ENCODE data around the gene LAMC2. TPM values are rescaled to one million over a fixed set of nuclear protein-coding genes. Genes with fewer than 3 reads are reported as not detected.

The LAMC2 gene
- total and polyA plus RNA-seq, 2 of the 13 experiments (the other 11 are each of a cell fraction or from before 2014, with no cell fraction given) = 0.03 TPM; not detected in 1

DNA sequence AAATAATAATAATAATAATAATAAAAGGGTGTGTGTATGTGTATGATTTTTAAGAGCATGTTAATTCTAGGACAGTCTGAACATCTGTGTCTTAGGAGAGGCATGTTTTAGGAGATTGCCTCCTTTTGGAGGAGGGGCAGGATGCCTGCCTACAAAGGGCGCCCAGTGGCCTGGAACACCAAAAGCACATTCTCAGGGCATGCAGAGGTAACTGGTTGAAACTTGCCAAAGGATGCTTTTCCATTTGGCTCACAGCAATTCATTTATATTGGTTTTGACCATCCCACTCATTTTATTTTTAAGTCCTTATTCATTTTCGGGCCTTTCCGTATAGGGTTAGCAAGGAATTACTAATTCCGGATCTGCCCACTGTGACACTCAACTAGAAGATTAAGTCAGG, 21.1 kb upstream of the LAMC2 start:
- WGBS (ENCODE audit: low lambda C conversion rate) = 72% methylated on average over 4 of the region's 4 CpGs
- no peaks in the 10 kb centered on the region for H3K36me3 ChIP-seq (replicated peaks in 1 of 2; ENCODE audit: control insufficient read depth in 1 of 2, insufficient read depth in 2 of 2, low read length in 2 of 2)
- no peaks in the 10 kb centered on the region for H3K27me3 ChIP-seq (ENCODE audit: control insufficient read depth in 1 of 2, insufficient read depth in 2 of 2, low read length in 2 of 2)
- no peaks in the 10 kb centered on the region for H4K20me1 ChIP-seq (ENCODE audit: insufficient read depth, low read length)
- H3K4me3 ChIP-seq (replicated peaks in 1 of 3; ENCODE audit: insufficient read depth in 1 of 3, low read depth in 2 of 3, low read length in 3 of 3) = no peak overlapping the region
- no peaks in the 10 kb centered on the region for H3K9me3 ChIP-seq (ENCODE audit: low read length)
- no peak overlapping the region for H2AFZ ChIP-seq (ENCODE audit: low read length)
- no peaks in the 10 kb centered on the region for H3K79me2 ChIP-seq (ENCODE audit: insufficient read depth, low read length)
- TF ChIP-seq BCLAF1 (IDR thresholded peaks at IDR 0.05) = no peak
- no peak for TF ChIP-seq YEATS2 (CRISPR knock-in tag; IDR thresholded peaks at IDR 0.05; ENCODE audit: borderline replicate concordance)
- no peak for TF ChIP-seq HDAC6 (IDR thresholded peaks at IDR 0.05; ENCODE audit: low read depth, low read length)
- no peak for TF ChIP-seq ZNF496 (CRISPR knock-in tag; IDR thresholded peaks at IDR 0.05; ENCODE audit: insufficient replicate concordance)
- no peak for TF ChIP-seq PTBP1 (IDR thresholded peaks at IDR 0.05; ENCODE audit: low read depth, low read length, poor library complexity, severe bottlenecking)
- TF ChIP-seq HDAC2 (CRISPR knock-in tag; IDR thresholded peaks at IDR 0.05) = no peak
- TF ChIP-seq PHF5A (CRISPR knock-in tag; IDR thresholded peaks at IDR 0.05; ENCODE audit: low read depth, unreplicated experiment) = no peak
- no peak for TF ChIP-seq ZNF609 (CRISPR knock-in tag; IDR thresholded peaks at IDR 0.05; ENCODE audit: borderline replicate concordance)
- TF ChIP-seq POGZ (CRISPR knock-in tag; IDR thresholded peaks at IDR 0.05) = no peak
- TF ChIP-seq, protein P1, sequence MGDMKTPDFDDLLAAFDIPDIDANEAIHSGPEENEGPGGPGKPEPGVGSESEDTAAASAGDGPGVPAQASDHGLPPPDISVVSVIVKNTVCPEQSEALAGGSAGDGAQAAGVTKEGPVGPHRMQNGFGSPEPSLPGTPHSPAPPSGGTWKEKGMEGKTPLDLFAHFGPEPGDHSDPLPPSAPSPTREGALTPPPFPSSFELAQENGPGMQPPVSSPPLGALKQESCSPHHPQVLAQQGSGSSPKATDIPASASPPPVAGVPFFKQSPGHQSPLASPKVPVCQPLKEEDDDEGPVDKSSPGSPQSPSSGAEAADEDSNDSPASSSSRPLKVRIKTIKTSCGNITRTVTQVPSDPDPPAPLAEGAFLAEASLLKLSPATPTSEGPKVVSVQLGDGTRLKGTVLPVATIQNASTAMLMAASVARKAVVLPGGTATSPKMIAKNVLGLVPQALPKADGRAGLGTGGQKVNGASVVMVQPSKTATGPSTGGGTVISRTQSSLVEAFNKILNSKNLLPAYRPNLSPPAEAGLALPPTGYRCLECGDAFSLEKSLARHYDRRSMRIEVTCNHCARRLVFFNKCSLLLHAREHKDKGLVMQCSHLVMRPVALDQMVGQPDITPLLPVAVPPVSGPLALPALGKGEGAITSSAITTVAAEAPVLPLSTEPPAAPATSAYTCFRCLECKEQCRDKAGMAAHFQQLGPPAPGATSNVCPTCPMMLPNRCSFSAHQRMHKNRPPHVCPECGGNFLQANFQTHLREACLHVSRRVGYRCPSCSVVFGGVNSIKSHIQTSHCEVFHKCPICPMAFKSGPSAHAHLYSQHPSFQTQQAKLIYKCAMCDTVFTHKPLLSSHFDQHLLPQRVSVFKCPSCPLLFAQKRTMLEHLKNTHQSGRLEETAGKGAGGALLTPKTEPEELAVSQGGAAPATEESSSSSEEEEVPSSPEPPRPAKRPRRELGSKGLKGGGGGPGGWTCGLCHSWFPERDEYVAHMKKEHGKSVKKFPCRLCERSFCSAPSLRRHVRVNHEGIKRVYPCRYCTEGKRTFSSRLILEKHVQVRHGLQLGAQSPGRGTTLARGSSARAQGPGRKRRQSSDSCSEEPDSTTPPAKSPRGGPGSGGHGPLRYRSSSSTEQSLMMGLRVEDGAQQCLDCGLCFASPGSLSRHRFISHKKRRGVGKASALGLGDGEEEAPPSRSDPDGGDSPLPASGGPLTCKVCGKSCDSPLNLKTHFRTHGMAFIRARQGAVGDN (CRISPR knock-in tag; IDR thresholded peaks at IDR 0.05) = no peak
- TF ChIP-seq ZNF777 (CRISPR knock-in tag; IDR thresholded peaks at IDR 0.05) = no peak
- TF ChIP-seq ZNF740 (CRISPR knock-in tag; IDR thresholded peaks at IDR 0.05) = no peak
- no peak for TF ChIP-seq TOE1 (CRISPR knock-in tag; IDR thresholded peaks at IDR 0.05)
- POLR2A ChIA-PET = no interaction called here
- no peak overlapping the region for H3K27ac ChIP-seq (ENCODE audit: extremely low read length, insufficient read depth, low read length)
- no TSS peak for BruUV-seq (replicated peaks)
- H3K4me1 ChIP-seq (ENCODE audit: insufficient read depth, low read length) = no peaks in the 10 kb centered on the region
- no peak overlapping the region for H3K9ac ChIP-seq (ENCODE audit: insufficient read depth, low read depth, low read length)
- DNase-seq (ENCODE audit: low spot score) (no peak), ATAC-seq (no peak), FAIRE-seq (no peak)
- in situ Hi-C loops (cut with HindIII; ENCODE audit: extremely low pct_ligation_motif_present, low pct_unique_long_range_greater_than_20kb) = no loop called here
- CTCF ChIA-PET (ENCODE audit: low intra/inter-chr PET ratio, low total read pairs) = no interaction called here
- intact Hi-C loops (cut with micrococcal nuclease; ENCODE audit: unreplicated experiment) = no loop called here
- H3K4me2 ChIP-seq (ENCODE audit: low read depth, low read length) = no peak overlapping the region
